ENCODE measurements around the gene CFAP73.

DNA sequence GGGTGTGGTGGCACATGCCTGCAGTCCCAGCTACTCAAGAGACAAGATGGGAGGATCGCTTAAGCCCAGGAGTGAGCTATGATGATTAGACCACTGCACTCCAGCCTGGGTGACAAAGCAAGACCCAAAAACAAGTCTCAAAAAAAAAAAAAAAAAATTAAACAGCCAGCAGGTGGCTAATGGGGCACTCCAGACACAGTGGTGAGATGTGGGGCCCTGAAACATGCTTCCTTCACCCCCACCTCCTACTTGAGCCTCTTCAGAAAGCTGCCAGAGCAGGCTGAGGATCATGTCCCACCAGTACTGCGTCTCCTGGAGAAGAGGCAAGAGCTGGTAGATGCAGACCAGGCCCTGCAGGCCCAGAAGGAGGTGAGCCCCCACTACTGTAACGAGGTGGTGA, 2.1 kb downstream of the CFAP73 start:
- TF ChIP-seq RAD21 (IDR thresholded peaks at IDR 0.05; ENCODE audit: low read length) (no peak), FOXM1 (IDR thresholded peaks at IDR 0.05; ENCODE audit: low read depth) (no peak), RFX5 (IDR thresholded peaks at IDR 0.05; ENCODE audit: low read length) (no peak), GABPA (IDR thresholded peaks at IDR 0.05; ENCODE audit: low read depth) (no peak), POLR2AphosphoS5 (IDR thresholded peaks at IDR 0.05; ENCODE audit: low read depth, low read length) (no peak), TCF12 (IDR thresholded peaks at IDR 0.05) (no peak)
- TF ChIP-seq, protein P1, sequence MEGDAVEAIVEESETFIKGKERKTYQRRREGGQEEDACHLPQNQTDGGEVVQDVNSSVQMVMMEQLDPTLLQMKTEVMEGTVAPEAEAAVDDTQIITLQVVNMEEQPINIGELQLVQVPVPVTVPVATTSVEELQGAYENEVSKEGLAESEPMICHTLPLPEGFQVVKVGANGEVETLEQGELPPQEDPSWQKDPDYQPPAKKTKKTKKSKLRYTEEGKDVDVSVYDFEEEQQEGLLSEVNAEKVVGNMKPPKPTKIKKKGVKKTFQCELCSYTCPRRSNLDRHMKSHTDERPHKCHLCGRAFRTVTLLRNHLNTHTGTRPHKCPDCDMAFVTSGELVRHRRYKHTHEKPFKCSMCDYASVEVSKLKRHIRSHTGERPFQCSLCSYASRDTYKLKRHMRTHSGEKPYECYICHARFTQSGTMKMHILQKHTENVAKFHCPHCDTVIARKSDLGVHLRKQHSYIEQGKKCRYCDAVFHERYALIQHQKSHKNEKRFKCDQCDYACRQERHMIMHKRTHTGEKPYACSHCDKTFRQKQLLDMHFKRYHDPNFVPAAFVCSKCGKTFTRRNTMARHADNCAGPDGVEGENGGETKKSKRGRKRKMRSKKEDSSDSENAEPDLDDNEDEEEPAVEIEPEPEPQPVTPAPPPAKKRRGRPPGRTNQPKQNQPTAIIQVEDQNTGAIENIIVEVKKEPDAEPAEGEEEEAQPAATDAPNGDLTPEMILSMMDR (IDR thresholded peaks at IDR 0.05), result no peak

All from SK-N-SH (cell line).